H9 (cell line): ENCODE measurements around the gene EPOP. TPM values are rescaled to one million over a fixed set of nuclear protein-coding genes. Genes with fewer than 3 reads are reported as not detected.

Source experiments
- DNase-seq: peaks from one replicate; pipeline ENCODE4 v3.0.0-alpha.2; 2017
- H2AFZ ChIP-seq: one replicate; pipeline ENCODE4 v1.6.1; 2013; ENCODE audit warnings: mild to moderate bottlenecking, low read length, control low read depth, moderate library complexity
- H2AK5ac ChIP-seq: 2 replicates; pipeline ENCODE4 v1.6.1; 2013; ENCODE audit warnings: low read length, control low read depth, mixed read lengths; ENCODE audit not compliant: insufficient read length
- H2BK120ac ChIP-seq: one replicate; pipeline ENCODE4 v1.6.1; 2013; ENCODE audit warnings: low read depth, mild to moderate bottlenecking, low read length, control low read depth, inconsistent platforms; ENCODE audit not compliant: poor library complexity, severe bottlenecking
- H2BK12ac ChIP-seq: 2 replicates; pipeline ENCODE4 v1.6.1; 2013; ENCODE audit warnings: low read length, control low read depth, mixed read lengths, low read depth; ENCODE audit not compliant: insufficient read length
- H2BK15ac ChIP-seq: 2 replicates; pipeline ENCODE4 v1.6.1; 2013; ENCODE audit warnings: low read depth, low read length, control low read depth
- H2BK20ac ChIP-seq: one replicate; pipeline ENCODE4 v1.6.1; 2013; ENCODE audit warnings: low read depth, mild to moderate bottlenecking, low read length, control low read depth, inconsistent platforms; ENCODE audit not compliant: poor library complexity, severe bottlenecking
- H2BK5ac ChIP-seq: 2 replicates; pipeline ENCODE4 v1.6.1; 2013; ENCODE audit warnings: low read length, control low read depth, mixed read lengths; ENCODE audit not compliant: insufficient read length
- H3K14ac ChIP-seq: 2 replicates; pipeline ENCODE4 v1.6.1; 2013; ENCODE audit warnings: low read length, control low read depth; ENCODE audit not compliant: insufficient read depth
- H3K18ac ChIP-seq: 2 replicates; pipeline ENCODE4 v1.6.1; 2013; ENCODE audit warnings: low read depth, mild to moderate bottlenecking, mixed read lengths, low read length, control low read depth; ENCODE audit not compliant: insufficient read length
- H3K23ac ChIP-seq: 2 replicates; pipeline ENCODE4 v1.6.1; 2013; ENCODE audit warnings: low read length, control low read depth, mixed read lengths, low read depth; ENCODE audit not compliant: insufficient read length
- H3K23me2 ChIP-seq: 2 replicates; pipeline ENCODE4 v1.6.1; 2013; ENCODE audit warnings: low read depth, mild to moderate bottlenecking, mixed read lengths, low read length, control low read depth; ENCODE audit not compliant: insufficient read length, poor library complexity, severe bottlenecking
- H3K27ac ChIP-seq: 2 replicates; pipeline ENCODE4 v1.5.1; 2013; ENCODE audit warnings: low read length, control low read depth, mixed read lengths, low read depth; ENCODE audit not compliant: insufficient read length
- H3K27me3 ChIP-seq: 2 replicates; pipeline ENCODE4 v1.6.1; 2013; ENCODE audit warnings: low read length, control low read depth, inconsistent platforms; ENCODE audit not compliant: insufficient read depth
- H3K4ac ChIP-seq: 2 replicates; pipeline ENCODE4 v1.6.1; 2013; ENCODE audit warnings: low read depth, mild to moderate bottlenecking, control low read depth, inconsistent platforms, low read length, moderate library complexity
- H3K4me1 ChIP-seq: 2 replicates; pipeline ENCODE4 v1.6.1; 2013; ENCODE audit warnings: low read length, control low read depth, inconsistent platforms; ENCODE audit not compliant: insufficient read depth
- H3K4me2 ChIP-seq: 2 replicates; pipeline ENCODE4 v1.6.1; 2013; ENCODE audit warnings: low read length, control low read depth, mixed read lengths; ENCODE audit not compliant: insufficient read length, insufficient read depth
- H3K56ac ChIP-seq: 2 replicates; pipeline ENCODE4 v1.6.1; 2013; ENCODE audit warnings: low read depth, mild to moderate bottlenecking, mixed read lengths, low read length, control low read depth; ENCODE audit not compliant: insufficient read length
- H3K79me1 ChIP-seq: 2 replicates; pipeline ENCODE4 v1.6.1; 2013; ENCODE audit warnings: low read depth, mild to moderate bottlenecking, moderate library complexity, low read length, control low read depth, inconsistent platforms; ENCODE audit not compliant: insufficient read depth, poor library complexity, severe bottlenecking
- H3K79me2 ChIP-seq: 2 replicates; pipeline ENCODE4 v1.6.1; 2013; ENCODE audit warnings: low read length, control low read depth, inconsistent platforms; ENCODE audit not compliant: insufficient read depth
- H3K9ac ChIP-seq: 2 replicates; pipeline ENCODE4 v1.6.1; 2013; ENCODE audit warnings: low read length, control low read depth, mixed read lengths; ENCODE audit not compliant: insufficient read length; ENCODE audit errors: extremely low read depth
- H3K9me3 ChIP-seq: one replicate; pipeline ENCODE4 v1.6.1; 2013; ENCODE audit warnings: low read depth, low read length, inconsistent platforms; ENCODE audit not compliant: control insufficient read depth
- H3T11ph ChIP-seq: one replicate; pipeline ENCODE4 v1.6.1; 2013; ENCODE audit warnings: mild to moderate bottlenecking, low read length, control low read depth, inconsistent platforms
- H4K20me1 ChIP-seq: one replicate; pipeline ENCODE4 v1.6.1; 2013; ENCODE audit not compliant: control insufficient read depth, insufficient read length, insufficient read depth
- H4K5ac ChIP-seq: 2 replicates; pipeline ENCODE4 v1.6.1; 2013; ENCODE audit warnings: low read depth, mild to moderate bottlenecking, mixed read lengths, low read length, control low read depth; ENCODE audit not compliant: insufficient read length
- H4K8ac ChIP-seq: replicated peaks from 2 replicates; pipeline ENCODE4 v1.6.1; 2013; ENCODE audit warnings: low read length, control low read depth, mixed read lengths, low read depth; ENCODE audit not compliant: insufficient read length
- H4K91ac ChIP-seq: 2 replicates; pipeline ENCODE4 v1.6.1; 2013; ENCODE audit warnings: low read depth, mild to moderate bottlenecking, moderate library complexity, mixed read lengths, low read length, control low read depth; ENCODE audit not compliant: insufficient read length
- H3K27ac Mint-ChIP-seq, 3 experiments: 2 replicates in 2 of 3; 3 replicates in 1 of 3; pipeline ENCODE4 v1.8.0; 2020 to 2021; ENCODE audit warnings: mixed read lengths in 3 of 3, mild to moderate bottlenecking in 1 of 3, moderate library complexity in 1 of 3
- H3K27me3 Mint-ChIP-seq: 2 replicates; pipeline ENCODE4 v1.8.0; 2021; ENCODE audit warnings: low read depth, mild to moderate bottlenecking, moderate library complexity, mixed read lengths
- H3K36me3 Mint-ChIP-seq, 3 experiments: 2 replicates in 2 of 3; 3 replicates in 1 of 3; pipeline ENCODE4 v1.8.0; 2020 to 2021; ENCODE audit warnings: low read depth in 3 of 3, mixed read lengths in 3 of 3; ENCODE audit not compliant: insufficient read depth in 1 of 3
- H3K4me1 Mint-ChIP-seq, 2 experiments: 2 replicates each; pipeline ENCODE4 v1.8.0; 2020; ENCODE audit warnings: mixed read lengths in 2 of 2
- H3K4me3 Mint-ChIP-seq, 2 experiments: 2 replicates in 1 of 2; 3 replicates in 1 of 2; pipeline ENCODE4 v1.8.0; 2020 to 2021; ENCODE audit warnings: mild to moderate bottlenecking in 2 of 2, mixed read lengths in 2 of 2, moderate library complexity in 1 of 2
- H3K9me3 Mint-ChIP-seq, 2 experiments: 2 replicates in 1 of 2; 3 replicates in 1 of 2; pipeline ENCODE4 v1.8.0; 2020; ENCODE audit warnings: mild to moderate bottlenecking in 2 of 2, mixed read lengths in 2 of 2, moderate library complexity in 1 of 2
- CTCF ChIP-seq: fragments of 200-600 bp; sonication (generic); conservative IDR thresholded peaks from 3 replicates; pipeline ENCODE4 v1.8.0; 2021; ENCODE audit warnings: antibody characterized with exemption, mild to moderate bottlenecking
- WGBS: extraction: QIAGEN DNeasy Blood & Tissue Kit; methylation state at CpG from one replicate; pipeline ENCODE4 v1.1.7; 2013; ENCODE audit warnings: missing lambda C conversion rate, low lambda C conversion rate, mixed read lengths; ENCODE audit not compliant: insufficient read length; ENCODE audit errors: extremely low coverage; 5-methylcytosine and 5-hydroxymethylcytosine counted together
- total RNA-seq: library from RNA; stranded (reverse); gene quantifications from 2 replicates; pipeline ENCODE4 v1.2.1, GENCODE V29; 2021

EPOP gene
- total RNA-seq, 1 experiment from 2014 or later: 5.9 TPM

GRCh38 chr17:38656959-38657823, 17.6 kb downstream of the EPOP start:
- peak overlapping the region in 1 of 3 experiments; percentile 44; a peak in 1 of 7 replicates for H3K27ac Mint-ChIP-seq

More at GRCh38 chr17:38656959-38657823, 17.6 kb downstream of the EPOP start:
- H3K9me3 ChIP-seq: no peaks in the 10 kb centered on the region
- no peak overlapping the region for H3T11ph ChIP-seq
- H3K4me1 Mint-ChIP-seq: peaks cover 27 to 38% of the 10 kb centered on the region in 2 experiments
- H3K79me2 ChIP-seq: no peaks in the 10 kb centered on the region
- H3K27me3 Mint-ChIP-seq: peaks cover 31% of the 10 kb centered on the region
- no peaks in the 10 kb centered on the region; a peak in 1 of 7 replicates for H3K36me3 Mint-ChIP-seq
- H3K14ac ChIP-seq: no peak overlapping the region
- no peak overlapping the region for H2BK20ac ChIP-seq
- no peaks in the 10 kb centered on the region for H3K23me2 ChIP-seq
- H3K27me3 ChIP-seq: no peaks in the 10 kb centered on the region
- no peak overlapping the region for H3K27ac ChIP-seq
- no peak overlapping the region for H3K4ac ChIP-seq
- no peaks in the 10 kb centered on the region for H4K20me1 ChIP-seq
- DNase-seq: peak; percentile 47
- no peaks in the 10 kb centered on the region; the same call in 1 of the 2 replicates for H3K4me1 ChIP-seq
- H3K56ac ChIP-seq: no peak overlapping the region
- no peak for TF ChIP-seq CTCF
- H3K23ac ChIP-seq: no peak overlapping the region
- no peak overlapping the region; the same call in 1 of the 2 replicates for H2BK15ac ChIP-seq
- H2BK120ac ChIP-seq: no peak overlapping the region
- no peaks in the 10 kb centered on the region; a peak in 1 of 5 replicates for H3K9me3 Mint-ChIP-seq
- no peak overlapping the region for H3K18ac ChIP-seq
- no peak overlapping the region for H2BK12ac ChIP-seq
- no peaks in the 10 kb centered on the region for H3K79me1 ChIP-seq
- H4K91ac ChIP-seq: no peak overlapping the region
- H3K4me3 Mint-ChIP-seq: no peak overlapping the region
- no peak overlapping the region for H3K9ac ChIP-seq
- H3K4me2 ChIP-seq: no peak overlapping the region
- H2BK5ac ChIP-seq: no peak overlapping the region
- H4K8ac ChIP-seq: no peak overlapping the region
- H2AFZ ChIP-seq: no peak overlapping the region
- no peak overlapping the region for H2AK5ac ChIP-seq
- H4K5ac ChIP-seq: no peak overlapping the region
- no CpG with 5 or more reads among the region's 27 CpGs for WGBS
